ENCODE results near the gene PKD1L1.
"Not testable (repeated sequence)": the region's sequence is repeated elsewhere in the genome, so short reads cannot be mapped to it uniquely, and the experiment has no call there.

The PKD1L1 gene

GRCh38 chr7:47943676-47944474 lies 4.4 kb downstream of the PKD1L1 start:
- no peaks in the 10 kb centered on the region for H3K27me3 ChIP-seq (ENCODE audit: control insufficient read depth in 1 of 2, insufficient read depth in 2 of 2, low read length in 2 of 2)
- H3K9me3 ChIP-seq (ENCODE audit: low read length), result no peaks in the 10 kb centered on the region
- H3K4me1 ChIP-seq (ENCODE audit: insufficient read depth, low read length), result no peaks in the 10 kb centered on the region
- no peak overlapping the region for H3K27ac ChIP-seq (ENCODE audit: low read depth, low read length)
- H3K9ac ChIP-seq (ENCODE audit: low read length), result no peak overlapping the region
- H3K4me3 ChIP-seq (ENCODE audit: low read depth in 1 of 2, low read length in 2 of 2), result no peak overlapping the region
- H3K36me3 ChIP-seq (ENCODE audit: insufficient read depth, low read length), result no peaks in the 10 kb centered on the region

GRCh38 chr7:47942651-47943050 lies 5.6 kb downstream of the PKD1L1 start:
- H3K36me3 ChIP-seq (ENCODE audit: insufficient read depth, low read length); H3K4me1 ChIP-seq (ENCODE audit: insufficient read depth, low read length); H3K9ac ChIP-seq (ENCODE audit: low read length); H3K4me3 ChIP-seq (ENCODE audit: low read depth in 1 of 2, low read length in 2 of 2); H3K27me3 ChIP-seq (ENCODE audit: control insufficient read depth in 1 of 2, insufficient read depth in 2 of 2, low read length in 2 of 2); H3K27ac ChIP-seq (ENCODE audit: low read depth, low read length); H3K9me3 ChIP-seq (ENCODE audit: low read length): not testable (repeated sequence)

- Histone ChIP-seq H3K4me1 (ENCODE audit: insufficient read depth, low read length) (no peaks in the 10 kb centered on the region), H3K27me3 (ENCODE audit: control insufficient read depth in 1 of 2, insufficient read depth in 2 of 2, low read length in 2 of 2) (no peaks in the 10 kb centered on the region), H3K9me3 (ENCODE audit: low read length) (no peaks in the 10 kb centered on the region), H3K4me3 (ENCODE audit: low read depth in 1 of 2, low read length in 2 of 2) (no peak overlapping the region), H3K36me3 (ENCODE audit: insufficient read depth, low read length) (no peaks in the 10 kb centered on the region), H3K9ac (ENCODE audit: low read length) (no peak overlapping the region), H3K27ac (ENCODE audit: low read depth, low read length) (no peak overlapping the region)
Measured at GRCh38 chr7:47942132-47942531, 6.1 kb downstream of the PKD1L1 start.

- H3K27me3 ChIP-seq (ENCODE audit: control insufficient read depth in 1 of 2, insufficient read depth in 2 of 2, low read length in 2 of 2), result no peaks in the 10 kb centered on the region
- no peak overlapping the region for H3K27ac ChIP-seq (ENCODE audit: low read depth, low read length)
- no peaks in the 10 kb centered on the region for H3K36me3 ChIP-seq (ENCODE audit: insufficient read depth, low read length)
- no peak overlapping the region for H3K4me3 ChIP-seq (ENCODE audit: low read depth in 1 of 2, low read length in 2 of 2)
- no peaks in the 10 kb centered on the region for H3K9me3 ChIP-seq (ENCODE audit: low read length)
- no peak overlapping the region for H3K9ac ChIP-seq (ENCODE audit: low read length)
- no peaks in the 10 kb centered on the region for H3K4me1 ChIP-seq (ENCODE audit: insufficient read depth, low read length)
Measured at GRCh38 chr7:47941136-47941844, 7.0 kb downstream of the PKD1L1 start.

GRCh38 chr7:47940088-47941013 lies 7.9 kb downstream of the PKD1L1 start:
- Histone ChIP-seq H3K9me3 (ENCODE audit: low read length) (no peaks in the 10 kb centered on the region), H3K4me3 (ENCODE audit: low read depth in 1 of 2, low read length in 2 of 2) (no peak overlapping the region), H3K4me1 (ENCODE audit: insufficient read depth, low read length) (no peaks in the 10 kb centered on the region), H3K27me3 (ENCODE audit: control insufficient read depth in 1 of 2, insufficient read depth in 2 of 2, low read length in 2 of 2) (no peaks in the 10 kb centered on the region), H3K36me3 (ENCODE audit: insufficient read depth, low read length) (no peaks in the 10 kb centered on the region), H3K9ac (ENCODE audit: low read length) (no peak overlapping the region), H3K27ac (ENCODE audit: low read depth, low read length) (no peak overlapping the region)

GRCh38 chr7:47939425-47940036 lies 8.7 kb downstream of the PKD1L1 start:
- no peak overlapping the region for H3K9ac ChIP-seq (ENCODE audit: low read length)
- H3K27ac ChIP-seq (ENCODE audit: low read depth, low read length), result no peak overlapping the region
- no peak overlapping the region for H3K4me3 ChIP-seq (ENCODE audit: low read depth in 1 of 2, low read length in 2 of 2)
- H3K9me3 ChIP-seq (ENCODE audit: low read length), result no peaks in the 10 kb centered on the region
- H3K27me3 ChIP-seq (ENCODE audit: control insufficient read depth in 1 of 2, insufficient read depth in 2 of 2, low read length in 2 of 2), result no peaks in the 10 kb centered on the region
- no peaks in the 10 kb centered on the region for H3K36me3 ChIP-seq (ENCODE audit: insufficient read depth, low read length)
- no peaks in the 10 kb centered on the region for H3K4me1 ChIP-seq (ENCODE audit: insufficient read depth, low read length)

DNA sequence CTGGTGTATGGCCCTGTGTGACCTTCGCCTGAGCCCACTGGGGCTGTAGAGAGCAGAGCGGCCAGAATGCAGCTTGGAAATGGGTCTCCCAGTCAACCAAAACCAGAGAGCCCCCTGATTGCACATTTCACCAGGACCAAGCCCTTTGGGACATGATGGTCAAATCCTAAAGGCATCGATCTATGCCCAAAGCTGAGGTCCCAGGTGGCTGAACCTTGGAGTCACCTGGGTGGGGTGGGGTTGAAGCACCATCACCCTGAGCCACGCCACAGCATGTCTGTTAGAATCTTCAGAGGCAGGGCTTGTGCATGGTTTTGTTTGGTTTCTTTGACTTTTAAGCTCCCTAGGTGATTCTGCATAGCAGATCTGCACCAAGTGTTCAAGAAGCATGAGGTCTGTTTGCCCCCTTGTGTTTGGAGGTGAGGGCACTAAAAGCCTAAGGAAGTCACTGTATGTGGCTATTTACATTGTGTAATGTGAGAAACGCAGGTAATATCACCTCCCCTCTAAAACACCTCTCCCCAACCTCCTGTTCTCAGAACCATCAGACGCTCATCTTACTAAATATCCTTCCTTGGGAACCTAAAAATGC lies 9.6 kb downstream of the PKD1L1 start:
- Histone ChIP-seq H3K4me3 (ENCODE audit: low read depth in 1 of 2, low read length in 2 of 2) (no peak overlapping the region), H3K9ac (ENCODE audit: low read length) (no peak overlapping the region), H3K9me3 (ENCODE audit: low read length) (no peaks in the 10 kb centered on the region), H3K27me3 (ENCODE audit: control insufficient read depth in 1 of 2, insufficient read depth in 2 of 2, low read length in 2 of 2) (no peaks in the 10 kb centered on the region), H3K4me1 (ENCODE audit: insufficient read depth, low read length) (no peaks in the 10 kb centered on the region), H3K36me3 (ENCODE audit: insufficient read depth, low read length) (no peaks in the 10 kb centered on the region), H3K27ac (ENCODE audit: low read depth, low read length) (no peak overlapping the region)

GRCh38 chr7:47937711-47938573 lies 10.3 kb downstream of the PKD1L1 start:
- H3K9ac ChIP-seq (ENCODE audit: low read length), result no peak overlapping the region
- no peak overlapping the region for H3K27ac ChIP-seq (ENCODE audit: low read depth, low read length)
- H3K27me3 ChIP-seq (ENCODE audit: control insufficient read depth in 1 of 2, insufficient read depth in 2 of 2, low read length in 2 of 2), result no peaks in the 10 kb centered on the region
- no peak overlapping the region for H3K4me3 ChIP-seq (ENCODE audit: low read depth in 1 of 2, low read length in 2 of 2)
- H3K9me3 ChIP-seq (ENCODE audit: low read length), result no peaks in the 10 kb centered on the region
- no peaks in the 10 kb centered on the region for H3K4me1 ChIP-seq (ENCODE audit: insufficient read depth, low read length)
- H3K36me3 ChIP-seq (ENCODE audit: insufficient read depth, low read length), result no peaks in the 10 kb centered on the region

DNA sequence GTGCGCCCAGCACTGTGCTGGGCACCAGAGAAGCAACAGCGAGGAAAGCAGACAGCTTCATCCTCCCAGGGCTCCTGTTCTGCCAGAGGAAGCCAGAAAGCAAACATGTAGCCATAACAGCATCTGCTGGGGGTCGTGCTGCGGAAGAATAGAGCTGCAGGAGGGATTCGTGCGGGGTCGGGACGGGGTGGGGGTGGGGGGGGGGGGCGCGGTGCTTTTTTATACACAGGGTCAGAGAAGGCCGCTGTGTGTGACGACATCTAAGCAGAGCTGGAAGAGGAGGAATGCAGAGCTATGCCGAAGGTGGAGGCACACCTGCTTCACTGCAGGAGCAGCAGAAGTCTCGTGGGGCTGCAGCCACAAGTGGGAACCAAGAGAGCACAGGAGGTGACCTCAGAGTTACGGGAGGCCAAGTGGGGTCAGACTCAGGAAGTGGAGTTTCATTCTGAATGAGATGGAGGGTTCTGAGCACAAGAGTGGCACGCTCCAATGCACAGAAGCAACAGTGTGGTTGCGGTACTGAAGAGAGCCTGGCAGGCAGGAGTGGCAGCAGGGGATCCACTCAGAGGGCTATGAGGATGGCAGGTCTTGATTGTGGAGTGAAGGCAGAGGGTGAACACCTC lies 11.1 kb downstream of the PKD1L1 start:
- Histone ChIP-seq H3K9ac (ENCODE audit: low read length) (no peak overlapping the region), H3K36me3 (ENCODE audit: insufficient read depth, low read length) (no peaks in the 10 kb centered on the region), H3K27ac (ENCODE audit: low read depth, low read length) (no peak overlapping the region), H3K9me3 (ENCODE audit: low read length) (no peaks in the 10 kb centered on the region), H3K27me3 (ENCODE audit: control insufficient read depth in 1 of 2, insufficient read depth in 2 of 2, low read length in 2 of 2) (no peaks in the 10 kb centered on the region), H3K4me1 (ENCODE audit: insufficient read depth, low read length) (no peaks in the 10 kb centered on the region), H3K4me3 (ENCODE audit: low read depth in 1 of 2, low read length in 2 of 2) (no peak overlapping the region)

DNA sequence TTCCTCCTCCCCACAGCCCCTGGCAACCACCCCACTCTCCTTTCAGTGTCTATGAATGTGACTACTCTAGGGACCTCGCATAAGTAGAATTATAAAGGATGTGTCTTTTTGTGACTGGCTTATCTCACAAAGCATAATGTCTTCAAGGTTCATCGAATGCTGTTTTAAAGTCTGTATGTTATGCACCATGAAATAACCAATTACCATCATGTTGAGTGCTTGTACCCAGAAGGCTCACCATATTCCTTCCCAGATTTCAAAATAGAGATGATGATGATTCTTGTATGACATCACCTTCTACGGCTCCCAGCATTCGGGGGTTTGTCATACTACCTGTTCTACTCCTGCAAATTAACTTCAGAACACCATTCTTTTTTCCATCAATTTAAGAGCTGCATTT lies 11.9 kb downstream of the PKD1L1 start:
- Histone ChIP-seq H3K4me3 (ENCODE audit: low read depth in 1 of 2, low read length in 2 of 2) (no peak overlapping the region), H3K27ac (ENCODE audit: low read depth, low read length) (no peak overlapping the region), H3K36me3 (ENCODE audit: insufficient read depth, low read length) (no peaks in the 10 kb centered on the region), H3K4me1 (ENCODE audit: insufficient read depth, low read length) (no peaks in the 10 kb centered on the region), H3K27me3 (ENCODE audit: control insufficient read depth in 1 of 2, insufficient read depth in 2 of 2, low read length in 2 of 2) (no peaks in the 10 kb centered on the region), H3K9ac (ENCODE audit: low read length) (no peak overlapping the region), H3K9me3 (ENCODE audit: low read length) (no peaks in the 10 kb centered on the region)
